NCI-H345 treated with DMSO at 0.1 percent for 48 hours (cell line): ENCODE results near the gene SMOC1.
"Not testable (repeated sequence)": the region's sequence is repeated elsewhere in the genome, so short reads cannot be mapped to it uniquely, and the experiment has no call there.

Experiments
- DNase-seq: peaks from one replicate; lab custom pipeline; 2025; ENCODE audit not compliant: unreplicated experiment; lab: John Stamatoyannopoulos, UW

SMOC1 gene

DNA sequence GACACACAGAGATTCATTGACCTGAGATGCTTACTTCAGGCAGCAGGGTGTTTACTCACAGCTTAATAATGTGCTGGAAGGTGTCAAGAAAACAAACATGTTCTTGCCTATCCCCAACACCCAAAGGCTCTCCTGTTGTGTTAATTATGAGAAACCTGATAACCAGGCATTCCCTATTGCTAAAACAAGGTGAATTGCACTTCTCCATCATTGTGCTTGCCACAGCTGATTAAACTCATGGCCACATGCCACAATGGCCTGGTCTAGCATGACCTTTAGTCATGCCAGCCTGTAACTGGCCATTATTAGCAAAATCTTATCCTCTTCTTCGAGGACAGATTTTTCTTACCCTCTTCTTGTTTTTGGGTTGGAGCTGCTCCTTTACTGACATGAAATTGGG, 21.4 kb downstream of the SMOC1 start:
- DNase-seq = no peak

DNA sequence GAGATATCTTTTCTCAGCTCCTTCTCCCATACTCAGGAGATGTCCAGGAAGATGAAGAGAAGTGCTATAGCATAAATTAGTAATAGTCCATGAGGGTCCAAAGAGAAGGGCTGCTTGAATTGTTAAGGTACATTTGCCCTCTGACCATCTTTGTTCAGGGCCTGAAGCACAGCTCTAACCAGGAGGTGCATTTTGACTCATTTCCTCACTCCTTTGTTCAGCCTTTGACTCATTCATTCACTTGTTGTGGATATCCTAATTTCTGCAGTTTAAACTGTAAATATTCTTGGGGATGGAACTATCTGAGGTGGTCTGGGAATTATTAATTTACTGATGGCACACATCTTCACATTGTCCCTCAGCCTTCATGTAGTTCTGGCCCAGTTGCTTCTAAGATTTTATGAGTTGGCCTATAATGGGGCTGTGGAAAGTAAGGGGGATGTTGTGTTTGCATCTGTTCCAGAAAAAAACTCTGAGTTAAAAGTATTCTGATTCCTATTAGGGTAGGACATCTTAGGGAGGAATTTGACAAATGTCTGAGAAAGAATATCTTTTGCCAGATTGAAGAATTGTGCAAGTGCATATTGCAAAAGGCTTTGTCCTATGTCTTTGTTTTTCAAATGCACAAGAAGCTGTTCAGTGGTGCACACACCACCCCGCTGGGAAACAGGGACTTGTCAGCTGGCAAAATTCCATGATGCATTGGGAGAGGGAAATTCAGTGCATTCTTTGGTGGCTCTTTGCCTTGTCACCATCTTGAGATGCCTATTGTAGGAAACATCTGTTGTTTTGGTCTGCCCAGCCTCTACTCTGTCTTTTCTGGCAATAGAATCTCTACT, 22.1 kb downstream of the SMOC1 start:
- no peak for DNase-seq

DNA sequence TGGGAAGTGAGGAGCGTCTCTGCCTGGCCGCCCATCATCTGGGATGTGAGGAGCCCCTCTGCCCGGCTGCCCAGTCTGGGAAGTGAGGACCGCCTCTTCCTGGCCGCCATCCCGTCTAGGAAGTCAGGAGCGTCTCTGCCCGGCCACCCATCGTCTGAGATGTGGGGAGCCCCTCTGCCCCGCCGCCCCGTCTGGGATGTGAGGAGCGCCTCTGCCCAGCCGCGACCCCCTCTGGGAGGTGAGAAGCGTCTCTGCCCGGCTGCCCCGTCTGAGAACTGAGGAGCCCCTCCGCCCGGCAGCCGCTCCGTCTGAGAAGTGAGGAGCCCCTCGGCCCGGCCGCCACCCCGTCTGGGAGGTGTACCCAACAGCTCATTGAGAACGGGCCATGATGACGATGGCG, 23.8 kb downstream of the SMOC1 start:
- not testable (repeated sequence) for DNase-seq

DNA sequence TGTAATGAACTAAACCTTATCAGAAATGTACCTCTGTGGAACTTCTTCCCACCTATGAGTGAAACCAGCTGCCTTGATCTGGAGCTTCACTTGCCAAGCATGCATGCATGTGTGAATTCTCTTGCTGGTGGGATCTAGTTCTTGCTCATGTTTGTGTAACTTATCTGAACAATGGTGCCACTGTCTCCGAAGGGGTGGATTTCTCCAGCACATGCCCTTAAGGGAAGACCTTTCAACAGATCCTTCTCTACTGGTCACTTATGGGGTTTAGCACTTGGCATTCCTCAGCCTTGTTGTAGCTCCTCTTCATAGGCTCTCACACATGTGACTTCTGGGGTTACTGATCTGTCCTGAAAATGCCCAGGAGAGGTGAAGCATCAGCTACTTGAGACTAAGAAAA, 25.0 kb downstream of the SMOC1 start:
- no peak for DNase-seq

DNA sequence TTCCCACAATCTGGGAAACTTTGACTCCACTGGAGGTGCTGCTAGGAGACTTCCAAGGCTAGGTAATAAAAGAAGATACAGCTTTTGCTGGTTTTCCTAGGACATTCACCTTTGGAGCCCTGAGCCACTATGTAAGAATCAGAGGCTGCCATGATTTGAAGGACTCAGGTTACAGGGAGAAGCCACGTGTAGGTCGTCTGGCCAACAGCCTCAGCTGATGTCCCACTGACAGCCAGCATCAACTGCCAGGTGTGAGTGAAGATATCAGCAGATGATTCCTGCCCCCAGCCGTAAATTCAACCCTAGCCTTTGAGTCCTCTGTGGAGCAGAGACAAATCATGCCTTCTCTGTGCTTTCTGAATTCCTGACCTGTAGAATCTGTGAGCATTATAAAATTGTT, 27.0 kb downstream of the SMOC1 start:
- DNase-seq = no peak

DNA sequence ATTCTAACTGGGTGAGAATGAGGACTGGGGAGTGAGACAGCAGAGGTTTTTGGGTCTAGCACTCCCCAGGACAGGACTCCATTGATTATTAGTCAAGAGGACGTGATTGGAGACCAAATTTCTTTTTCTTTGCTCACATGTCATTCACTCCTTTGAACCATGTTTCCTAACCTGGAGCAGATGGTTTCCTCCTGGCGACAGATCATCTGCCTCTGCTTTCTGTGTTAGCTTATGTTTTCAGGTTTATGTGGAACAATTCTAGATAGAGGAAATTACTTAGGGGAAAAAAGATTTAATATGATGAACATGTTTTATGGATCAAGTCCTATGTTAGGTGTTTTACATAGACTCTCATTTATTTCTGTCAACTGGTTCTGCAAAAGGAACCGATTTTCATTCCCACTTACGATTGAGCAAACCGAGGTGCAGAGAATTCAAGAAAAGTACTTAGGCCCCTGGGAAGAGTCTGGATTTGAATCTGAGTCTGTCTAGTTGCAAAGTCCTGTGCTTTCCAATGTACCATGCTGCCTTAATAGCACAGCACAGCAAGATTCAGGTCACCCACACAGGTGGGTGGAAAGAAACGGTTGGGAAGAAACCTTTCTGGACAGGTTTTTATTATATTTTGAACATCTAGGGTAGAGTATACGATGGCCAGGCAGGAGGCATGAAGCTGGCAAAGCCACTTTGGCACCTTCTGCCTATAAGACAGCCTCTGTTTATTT, 30.8 kb downstream of the SMOC1 start:
- no peak for DNase-seq

DNA sequence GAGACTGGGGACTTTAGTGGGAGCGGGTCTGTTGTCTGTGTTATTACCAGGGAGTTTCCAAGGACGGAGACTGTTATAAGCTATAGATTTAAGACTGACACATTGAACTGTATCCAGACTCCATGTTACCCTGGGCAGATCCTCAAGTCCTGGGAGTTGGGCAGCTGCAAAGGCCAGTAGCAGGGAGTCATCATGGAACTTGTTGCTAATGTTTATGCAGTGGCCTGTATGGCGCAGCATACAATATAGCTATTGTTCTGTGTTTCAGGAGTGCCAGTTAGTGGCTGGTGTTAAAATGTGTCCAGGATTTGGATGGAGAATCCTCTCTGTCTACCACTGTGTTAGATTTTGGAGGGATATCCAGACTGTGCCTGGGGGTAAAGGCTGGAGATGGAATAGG, 31.7 kb downstream of the SMOC1 start:
- DNase-seq = no peak

DNA sequence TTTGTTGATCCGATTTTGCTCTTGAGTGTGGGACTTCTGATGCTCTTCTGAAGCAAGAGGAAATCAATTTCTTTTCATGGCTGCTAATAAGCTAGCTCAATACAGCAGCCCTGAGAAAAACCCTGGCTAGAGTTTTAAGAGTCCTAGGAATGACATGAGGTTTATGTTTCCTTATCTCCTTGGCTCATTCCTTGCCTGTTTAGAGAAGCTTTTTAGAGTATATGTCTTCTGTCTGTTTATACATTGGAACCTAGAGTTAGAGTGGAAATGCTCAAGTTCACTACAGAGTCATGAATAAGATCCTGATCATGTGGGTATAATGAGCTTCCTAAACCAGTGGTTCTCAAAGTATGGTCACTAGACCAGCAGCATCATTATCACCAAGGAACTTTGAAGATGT, 34.5 kb downstream of the SMOC1 start:
- no peak for DNase-seq

DNA sequence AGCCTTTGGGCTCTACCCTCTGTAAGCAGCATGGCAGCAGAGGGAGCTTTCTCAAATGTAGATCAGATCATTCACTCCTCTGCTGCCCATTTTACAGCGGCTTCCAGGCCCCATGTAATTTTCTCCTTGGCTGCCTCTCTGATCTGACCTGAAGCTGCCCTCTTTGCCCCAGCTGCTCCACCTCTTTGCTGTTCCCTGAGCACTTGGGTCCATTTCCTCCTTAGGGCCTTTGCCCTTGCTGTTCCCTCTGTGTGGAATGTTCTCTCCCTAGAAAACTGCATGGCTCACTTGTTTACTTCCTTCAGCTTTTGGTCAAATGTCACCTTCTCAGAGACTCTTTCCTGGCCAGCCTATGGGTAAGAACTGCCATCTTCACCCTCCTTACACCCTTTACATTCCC, 37.2 kb downstream of the SMOC1 start:
- DNase-seq = no peak

DNA sequence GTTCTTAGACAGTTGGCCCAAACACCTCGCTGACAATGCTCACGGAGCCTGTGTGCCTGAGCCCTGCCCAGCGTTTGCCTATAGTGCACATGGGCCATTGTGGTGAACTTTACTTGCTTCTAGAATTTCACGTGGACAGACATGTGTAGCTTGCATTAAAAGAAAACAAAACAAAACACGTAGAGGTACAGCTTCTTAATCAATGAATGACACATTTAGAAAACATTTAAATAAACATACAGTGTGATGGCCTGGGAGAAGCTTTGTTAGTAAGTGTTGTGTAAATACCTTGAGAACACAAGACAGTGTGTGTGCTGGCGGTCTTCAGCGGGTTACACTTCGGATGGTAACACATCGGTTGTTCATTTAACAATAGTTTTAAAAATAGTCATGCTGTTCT, 38.1 kb downstream of the SMOC1 start:
- DNase-seq = no peak

DNA sequence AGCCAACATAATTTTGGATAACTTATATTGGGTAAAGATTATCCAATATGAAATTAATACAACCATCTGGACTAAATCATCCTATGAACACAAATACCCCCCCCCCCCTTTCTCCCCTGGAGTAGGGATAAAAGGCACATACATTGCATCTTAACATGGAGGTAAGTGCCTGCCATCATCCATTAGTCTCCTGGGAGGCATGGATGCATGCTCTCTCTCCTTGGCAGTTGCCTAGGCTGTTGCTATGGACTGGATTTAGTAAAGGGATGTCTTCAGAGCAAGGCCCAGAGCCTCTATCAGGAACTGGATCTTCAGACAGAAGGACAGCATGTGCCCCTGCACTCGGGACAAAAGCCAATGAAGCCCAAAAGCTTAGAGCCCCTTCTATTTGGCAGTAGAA, 40.6 kb downstream of the SMOC1 start:
- DNase-seq = no peak

DNA sequence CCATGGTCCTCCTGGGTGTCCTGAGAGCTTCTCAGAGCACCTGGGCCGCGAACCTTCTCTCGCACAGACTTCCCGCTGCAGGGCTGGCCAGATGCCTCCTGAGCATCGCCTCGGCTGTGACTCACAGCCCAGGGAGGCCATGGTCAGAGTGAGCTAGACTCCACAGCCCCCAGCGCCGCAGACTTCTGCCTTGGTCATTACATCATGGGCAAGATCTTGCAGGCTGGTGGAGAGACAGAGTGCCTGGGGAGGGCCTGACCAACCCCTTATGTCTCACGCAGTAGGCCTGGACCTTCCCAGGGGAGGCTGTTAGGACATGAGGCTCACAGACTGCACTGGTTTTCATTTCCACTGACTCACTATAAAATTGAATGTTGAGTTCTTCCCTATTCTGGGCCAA, 41.8 kb downstream of the SMOC1 start:
- DNase-seq = no peak

DNA sequence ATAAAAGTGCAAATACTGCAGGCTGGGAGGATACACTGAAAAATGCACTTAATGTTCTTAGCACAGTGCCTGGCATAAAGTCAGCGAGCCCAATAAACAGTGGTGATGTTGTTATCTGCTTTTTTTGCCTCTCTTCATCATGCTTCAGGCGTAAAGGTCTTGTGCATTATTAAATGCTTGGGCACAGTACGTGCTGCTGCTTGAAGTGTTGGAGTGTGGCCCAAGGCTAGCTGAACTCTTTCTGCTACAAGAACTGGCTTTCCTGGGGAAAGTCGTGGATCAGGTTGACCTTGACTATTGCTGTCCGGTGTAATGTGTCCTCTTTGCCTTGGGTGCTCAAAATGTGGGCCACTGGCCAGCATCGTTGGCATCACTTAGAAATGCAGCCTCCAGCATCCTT, 43.0 kb downstream of the SMOC1 start:
- DNase-seq = no peak

DNA sequence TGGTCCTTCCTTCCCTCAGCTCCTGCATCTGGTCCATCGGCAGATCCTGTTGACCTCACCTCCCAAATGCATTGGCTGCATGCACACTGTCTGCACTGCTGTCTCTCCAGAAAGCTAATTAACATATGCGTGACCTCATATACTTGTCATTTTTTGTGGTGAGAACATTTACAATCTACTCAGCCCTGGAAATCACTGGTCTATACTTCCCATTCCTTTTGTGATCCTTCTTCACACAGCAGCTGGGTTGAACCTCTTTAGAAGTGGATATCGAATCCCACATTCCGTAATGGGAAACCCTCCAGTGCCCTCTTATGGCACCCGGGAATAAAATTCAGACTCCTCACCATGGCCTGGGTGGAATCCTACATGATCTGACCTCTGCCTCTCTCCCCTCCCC, 45.0 kb downstream of the SMOC1 start:
- no peak for DNase-seq

DNA sequence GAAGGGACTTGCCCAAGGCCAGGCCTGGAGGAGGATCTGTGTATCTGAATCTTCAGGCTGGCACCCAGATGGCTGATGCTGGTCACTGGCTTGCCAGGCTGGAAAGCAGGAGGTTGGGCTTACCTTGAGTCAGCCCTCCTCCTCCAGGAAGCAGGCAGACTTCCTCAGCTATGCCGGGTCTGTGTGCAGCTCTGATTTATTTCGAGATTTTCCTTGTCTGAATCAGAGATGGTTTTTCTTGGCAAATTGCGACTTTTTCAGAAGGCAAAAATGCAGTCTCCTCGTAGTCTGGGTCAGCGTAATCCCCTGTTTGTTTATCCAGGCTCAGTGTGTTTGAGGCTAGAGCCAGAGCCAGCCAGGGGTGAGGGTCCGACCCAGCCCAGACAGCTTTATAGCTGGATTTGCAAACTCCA, 48.9 kb downstream of the SMOC1 start:
- DNase-seq = no peak

DNA sequence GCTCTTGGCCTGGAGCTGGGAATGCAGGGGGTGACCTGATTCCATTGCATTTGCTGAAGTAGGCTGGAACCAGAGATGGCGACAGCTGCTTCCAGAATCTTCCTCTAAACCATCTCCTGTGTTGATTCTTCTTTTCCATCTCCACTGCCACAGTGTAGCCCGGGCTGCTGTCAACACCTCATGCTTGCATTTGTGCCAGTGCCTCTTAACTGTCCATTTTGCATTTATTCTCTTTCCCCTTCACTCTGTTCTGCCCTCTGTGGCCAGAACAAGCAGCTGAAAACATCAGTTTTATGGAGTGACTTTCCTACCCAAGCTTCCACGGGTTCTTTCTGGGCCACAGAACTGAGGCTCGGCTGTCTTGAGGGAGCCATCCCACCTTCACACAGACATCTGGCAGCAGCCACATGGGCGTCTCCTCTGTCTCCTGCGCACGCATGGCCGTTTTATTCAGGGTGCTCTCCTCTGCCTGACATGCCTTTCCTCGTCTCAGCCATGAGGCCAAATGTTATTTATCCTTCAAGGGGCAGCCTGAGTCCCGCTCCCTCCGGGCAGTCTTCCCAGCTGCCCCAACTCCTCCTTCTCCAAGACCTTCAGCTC, 51.7 kb downstream of the SMOC1 start:
- no peak for DNase-seq

DNA sequence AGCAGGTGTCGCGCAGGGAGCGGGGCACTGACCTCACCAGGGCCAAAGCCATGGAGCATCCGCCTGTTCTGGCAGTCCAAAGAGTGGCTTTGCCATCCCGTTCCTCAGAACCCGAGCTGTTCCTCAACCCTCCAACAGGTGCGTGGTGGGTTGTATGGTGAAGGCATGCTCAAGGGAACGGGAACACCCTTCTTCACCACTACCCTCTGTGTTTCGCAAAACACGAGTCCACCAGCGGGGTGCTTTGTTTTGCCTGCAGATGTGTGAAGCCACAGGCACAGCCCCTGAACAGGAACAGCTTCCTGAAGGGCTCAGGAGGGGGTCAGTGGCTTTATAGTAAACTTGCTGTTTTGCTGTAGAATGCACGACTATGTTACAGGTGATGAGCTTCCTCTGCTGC, 52.7 kb downstream of the SMOC1 start:
- no peak for DNase-seq

DNA sequence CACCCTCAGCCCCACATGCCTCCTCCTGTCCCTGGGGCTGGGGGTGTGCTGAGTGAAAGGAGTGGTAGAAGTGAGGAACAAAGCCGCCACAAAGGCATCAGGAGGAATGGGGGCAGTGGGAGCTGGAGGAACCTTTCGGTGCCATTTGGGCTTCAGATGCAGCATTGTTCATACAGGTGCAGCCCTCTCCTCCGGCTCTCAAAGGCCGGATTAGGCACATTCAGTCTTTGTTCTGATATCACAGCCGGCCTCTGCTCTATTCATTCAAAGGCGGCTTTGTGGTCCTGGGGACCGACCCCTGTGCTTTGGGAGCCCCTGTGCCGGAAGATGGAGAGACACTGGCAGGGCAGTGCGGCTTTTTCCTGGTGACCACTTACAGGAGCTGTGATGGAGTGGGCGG, 53.2 kb downstream of the SMOC1 start:
- no peak for DNase-seq

DNA sequence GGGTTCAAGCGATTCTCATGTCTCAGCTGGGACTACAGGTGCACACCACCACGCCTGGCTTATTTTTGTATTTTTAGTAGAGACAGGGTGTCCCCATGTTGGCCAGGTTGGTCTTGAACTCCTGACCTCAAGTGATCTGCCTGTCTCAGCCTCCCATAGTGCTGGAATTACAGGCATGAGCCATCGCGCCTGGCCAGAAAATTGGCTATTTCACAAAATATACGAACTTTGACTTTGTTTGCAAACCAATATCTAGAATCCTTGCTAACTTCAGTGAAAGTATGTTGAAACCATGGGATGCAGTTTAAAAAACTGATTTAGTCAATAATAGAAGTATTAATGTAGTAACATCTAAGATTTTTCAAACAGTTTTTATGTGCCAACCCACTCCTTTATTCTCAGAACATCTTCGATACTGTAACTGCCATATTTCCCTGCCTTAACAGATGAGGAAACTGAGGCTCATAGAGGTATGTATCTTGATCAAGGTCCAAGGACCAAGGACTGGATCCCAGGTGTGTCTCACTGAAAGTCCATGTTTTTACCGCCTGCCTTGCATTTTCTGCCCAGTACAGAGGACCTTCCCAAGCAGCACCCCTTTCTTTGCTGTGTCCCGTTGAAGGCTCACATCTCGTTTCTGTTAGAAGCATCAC, 54.5 kb downstream of the SMOC1 start:
- DNase-seq = no peak

DNA sequence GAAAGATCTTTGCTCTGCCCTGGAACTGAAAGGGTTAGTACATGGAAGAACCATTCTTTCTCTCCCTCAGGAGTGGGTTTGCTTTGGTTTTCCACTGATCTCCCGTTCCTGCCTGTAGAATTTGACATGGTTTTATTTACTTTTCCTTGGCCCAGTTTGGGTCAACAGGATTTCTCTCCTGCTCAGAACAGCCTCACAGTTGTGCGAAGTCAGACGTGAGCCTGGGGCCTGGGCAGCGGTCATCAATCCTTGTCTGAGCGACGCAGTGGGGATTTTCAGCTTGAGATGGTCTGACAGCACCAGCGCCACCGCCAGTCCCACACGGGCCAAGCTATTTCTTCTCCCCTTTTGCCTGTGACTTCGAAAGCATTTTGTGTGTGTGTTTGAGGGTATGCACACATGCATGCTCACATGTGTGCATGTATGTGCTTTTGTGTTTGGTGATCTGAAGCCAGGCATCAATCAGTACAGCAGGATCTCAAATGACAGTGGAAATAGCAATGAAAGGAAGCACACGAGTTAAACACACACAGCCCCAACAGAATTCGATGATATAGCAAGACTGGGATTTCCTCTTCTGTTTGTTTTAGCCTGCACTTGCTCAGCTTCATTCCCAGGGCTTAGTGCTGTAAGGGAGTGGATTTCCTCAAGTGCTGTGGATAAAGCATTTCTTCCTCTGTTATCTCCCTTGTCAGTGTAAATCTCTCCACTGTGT, 58.3 kb downstream of the SMOC1 start:
- no peak for DNase-seq

DNA sequence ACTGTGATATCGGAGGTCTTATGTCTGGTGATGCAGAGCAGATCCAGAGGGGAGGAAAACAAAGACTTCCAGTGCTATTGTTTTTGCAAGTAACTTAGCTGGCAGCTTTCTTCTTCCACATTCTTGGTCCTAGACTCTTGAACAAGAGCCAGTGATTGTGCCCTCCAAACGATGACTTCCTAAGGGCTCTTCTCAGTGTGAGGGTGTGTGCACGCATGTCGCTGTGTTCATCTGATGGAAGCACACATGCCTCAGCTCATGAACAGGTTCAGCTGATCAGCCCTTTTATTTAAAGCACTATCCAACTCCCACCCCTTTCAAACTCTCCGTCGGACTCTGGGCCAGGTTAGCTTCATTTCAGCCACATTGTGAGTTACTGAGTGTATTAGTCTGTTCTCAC, 59.5 kb downstream of the SMOC1 start:
- DNase-seq = no peak
